Measurements from ENCODE around the gene COX7B.
"Not testable (repeated sequence)": the region's sequence is repeated elsewhere in the genome, so short reads cannot be mapped to it uniquely, and the experiment has no call there.

Gene COX7B, protein sequence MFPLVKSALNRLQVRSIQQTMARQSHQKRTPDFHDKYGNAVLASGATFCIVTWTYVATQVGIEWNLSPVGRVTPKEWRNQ

DNA sequence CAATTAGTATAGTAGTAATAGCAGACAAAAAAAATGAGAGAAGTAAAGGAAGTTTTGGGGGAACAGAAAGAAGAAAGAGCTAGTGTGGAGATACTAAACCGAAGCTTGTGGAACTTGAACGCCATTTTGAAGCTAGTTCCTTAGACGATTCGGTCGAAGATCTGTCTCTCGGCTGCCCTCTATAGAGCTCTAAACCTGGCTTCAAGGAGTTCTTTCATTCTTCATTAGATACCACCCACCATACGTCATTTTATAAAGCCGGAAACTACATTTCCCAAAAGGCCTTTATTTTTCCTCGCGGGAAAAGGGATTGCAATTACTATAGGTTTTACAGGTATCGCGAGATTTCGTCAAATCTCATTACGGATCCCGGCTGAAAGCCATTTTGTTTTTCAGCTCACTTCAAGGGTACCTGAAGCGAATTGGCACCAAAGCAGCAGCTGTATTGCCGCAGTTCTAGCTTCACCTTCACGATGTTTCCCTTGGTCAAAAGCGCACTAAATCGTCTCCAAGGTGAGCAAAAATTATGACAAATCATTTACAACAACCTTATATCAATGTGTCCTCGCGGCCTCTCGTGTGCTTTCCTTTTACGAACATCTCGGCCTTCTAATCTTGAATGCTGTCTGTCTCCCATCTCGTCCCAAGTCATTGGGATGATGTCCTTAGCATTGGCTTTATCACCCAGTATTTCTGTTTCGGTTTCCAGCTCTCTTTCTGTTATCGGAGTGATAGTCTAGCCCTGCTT is at the start of gene COX7B:
TSS of gene COX7B (plus strand) at position 388 of the 748 bp plus-strand sequence. CDS start at position 474, 86 bp downstream.
- DNase-seq (ENCODE audit: insufficient read length, low spot score), result peak; percentile 7
- peak; percentile 98 for FAIRE-seq

DNA sequence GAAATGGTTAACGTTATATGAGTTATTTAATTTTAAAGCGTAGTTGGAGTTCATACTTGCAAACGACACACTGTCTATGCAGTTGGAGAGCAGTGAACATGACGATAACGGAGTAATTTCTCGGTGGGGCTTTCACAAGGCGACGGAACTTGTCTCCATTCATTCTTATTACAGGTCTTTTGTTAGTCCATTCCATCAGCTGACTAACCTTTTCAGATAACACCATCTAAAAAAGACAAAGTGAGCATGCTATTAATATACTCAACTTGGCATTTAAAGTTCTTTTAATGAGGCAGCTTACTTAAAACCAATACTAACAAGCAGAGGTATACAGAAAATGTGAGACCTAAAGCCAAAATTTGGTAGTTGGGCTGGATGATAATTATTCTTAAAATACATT is 23.9 kb upstream of the COX7B start:
- FAIRE-seq, result peak; percentile 58
- DNase-seq (ENCODE audit: insufficient read length, low spot score), result no peak

DNA sequence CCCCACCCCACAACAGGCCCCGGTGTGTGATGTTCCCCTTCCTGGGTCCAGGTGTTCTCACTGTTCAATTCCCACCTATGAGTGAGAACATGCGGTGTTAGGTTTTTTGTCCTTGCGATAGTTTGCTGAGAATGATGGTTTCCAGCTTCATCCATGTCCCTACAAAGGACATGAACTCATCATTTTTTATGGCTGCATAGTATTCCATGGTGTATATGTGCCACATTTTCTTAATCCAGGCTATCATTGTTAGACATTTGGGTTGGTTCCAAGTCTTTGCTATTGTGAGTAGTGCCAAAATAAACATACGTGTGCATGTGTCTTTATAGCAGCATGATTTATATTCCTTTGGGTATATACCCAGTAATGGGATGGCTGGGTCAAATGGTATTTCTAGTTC is 17.9 kb upstream of the COX7B start:
- not testable (repeated sequence) for FAIRE-seq; DNase-seq (ENCODE audit: insufficient read length, low spot score)

DNA sequence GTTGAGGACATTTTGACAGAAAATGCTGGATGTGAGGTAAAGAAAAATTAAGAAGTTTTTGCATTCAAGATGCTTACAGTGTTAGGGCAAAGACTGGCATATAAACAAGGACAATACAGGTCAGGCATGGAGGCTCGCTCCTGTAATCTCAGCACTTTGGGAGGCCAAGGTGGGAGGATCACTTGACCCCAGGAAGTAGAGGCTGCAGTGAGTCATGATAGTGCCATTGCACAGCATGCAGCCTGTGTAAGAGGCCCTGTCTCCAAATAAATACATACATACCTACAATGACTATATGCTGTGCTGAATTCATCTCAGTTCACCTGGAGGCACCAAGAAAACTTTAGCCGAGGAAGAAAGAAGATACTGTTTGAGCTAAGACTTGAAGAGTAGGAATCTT is 6.4 kb upstream of the COX7B start:
- no peak for DNase-seq (ENCODE audit: insufficient read length, low spot score)
- no peak for FAIRE-seq

DNA sequence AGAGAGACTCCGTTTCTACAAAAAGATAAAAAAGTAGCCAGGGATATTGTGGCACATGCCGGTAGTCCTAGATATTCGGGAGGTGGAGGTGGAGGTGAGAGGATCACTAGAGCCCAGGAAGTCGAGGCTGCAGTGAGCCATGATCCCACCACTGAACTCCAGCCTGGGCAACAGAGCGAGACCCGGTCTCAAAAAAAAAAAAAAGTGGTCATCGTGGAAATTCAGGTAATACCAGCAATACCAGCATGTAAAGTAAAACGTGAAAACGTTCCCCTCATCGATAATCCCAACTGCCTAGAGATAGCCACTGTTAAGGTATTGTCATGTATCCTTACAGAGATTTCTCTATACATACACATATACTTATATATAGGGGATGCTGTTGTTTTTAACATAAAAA is 5.6 kb upstream of the COX7B start:
- FAIRE-seq, result no peak

DNA sequence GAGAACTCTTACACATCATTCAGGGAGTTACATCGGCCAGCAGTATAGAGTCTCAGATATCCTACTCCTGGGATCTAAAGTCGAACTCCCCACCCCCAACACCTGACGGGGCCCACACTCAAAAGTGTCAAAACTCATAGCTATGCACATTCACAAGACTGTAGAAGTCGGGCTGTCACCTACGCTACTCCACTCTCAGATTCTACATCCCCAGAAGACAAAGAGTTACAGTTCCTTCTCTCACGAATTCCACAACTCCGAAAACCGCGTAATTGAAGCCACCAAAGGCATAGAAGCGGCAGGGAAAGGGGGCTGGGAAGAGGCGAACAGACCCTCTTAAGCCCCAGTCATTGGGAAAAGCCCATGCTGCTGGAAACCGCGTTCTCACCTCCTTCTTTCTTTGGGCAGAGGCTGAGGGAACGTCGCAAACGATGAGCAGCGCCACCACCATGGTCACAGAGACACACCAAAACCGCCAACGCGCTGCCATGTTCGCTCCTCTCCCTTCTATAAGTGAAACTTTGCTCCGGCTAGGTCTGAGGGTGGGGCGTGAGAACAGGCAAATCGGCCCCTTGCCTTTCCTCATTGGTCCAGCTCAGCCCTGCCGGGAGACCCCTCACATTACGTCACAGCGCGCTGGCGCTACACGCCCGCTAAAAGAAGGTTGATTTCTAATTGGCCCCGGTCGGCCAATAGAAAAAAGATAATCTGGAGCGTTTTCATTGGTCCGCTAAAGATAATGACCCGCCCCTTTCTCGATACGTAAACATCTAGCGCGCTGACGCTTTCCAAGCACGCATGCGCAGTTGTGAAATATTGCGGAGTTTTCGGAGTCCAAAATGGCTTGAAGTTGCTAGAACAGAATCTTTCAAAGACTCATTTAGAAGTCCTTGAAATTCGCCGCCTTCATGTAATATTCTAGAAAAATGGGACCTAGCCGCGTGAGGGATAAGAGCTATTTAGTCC is 4.1 kb upstream of the COX7B start, which contains the start of gene MAGT1:
TSS of gene MAGT1 (minus strand) at position 515 of the 966 bp plus-strand sequence. CDS start at position 490, 25 bp downstream.
- DNase-seq (ENCODE audit: insufficient read length, low spot score) (peak; percentile 31), FAIRE-seq (peak; percentile 97)

More for the DNA sequence above, 5.6 kb upstream of the COX7B start:
- no peak for DNase-seq (ENCODE audit: insufficient read length, low spot score)

DNA sequence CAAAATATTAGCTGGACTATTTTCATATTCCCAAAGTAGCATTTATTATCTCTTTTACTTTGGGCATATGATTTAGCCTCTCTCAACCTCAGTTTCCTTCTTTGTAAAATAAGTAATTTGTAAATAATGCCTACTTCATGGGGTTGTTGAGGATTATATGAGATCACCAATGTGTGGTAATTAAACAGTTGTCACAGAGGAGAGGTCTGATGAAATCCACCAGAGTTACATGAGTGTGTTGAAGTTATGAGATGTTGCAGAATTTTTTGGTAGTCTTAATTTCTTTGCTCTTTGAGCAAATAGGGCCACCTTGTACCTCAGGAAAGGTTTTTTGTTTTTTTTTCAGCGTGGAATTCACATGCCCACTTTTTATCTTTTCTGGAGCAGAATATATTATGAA is 1.4 kb downstream of the COX7B start:
- DNase-seq (ENCODE audit: insufficient read length, low spot score) (no peak), FAIRE-seq (no peak)

DNA sequence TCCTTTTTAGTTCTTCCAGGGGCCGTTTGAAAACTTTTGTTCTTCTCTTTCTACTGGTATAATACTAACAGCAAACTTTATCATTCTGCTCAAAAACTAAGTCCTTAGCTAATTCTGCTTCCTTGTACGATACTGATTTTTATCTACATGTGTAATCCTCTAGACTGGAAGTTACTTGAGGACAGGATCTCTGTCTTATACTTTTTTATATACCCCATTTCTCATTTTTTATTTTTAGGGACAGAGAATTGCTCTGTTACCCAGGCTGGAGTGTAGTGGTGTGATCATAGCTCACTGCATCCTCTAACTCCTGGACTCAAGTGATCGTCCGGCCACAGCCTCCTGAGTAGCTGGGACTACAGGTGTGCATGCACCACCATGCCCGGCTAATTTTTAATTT is 2.2 kb downstream of the COX7B start:
- DNase-seq (ENCODE audit: insufficient read length, low spot score) (no peak), FAIRE-seq (no peak)

DNA sequence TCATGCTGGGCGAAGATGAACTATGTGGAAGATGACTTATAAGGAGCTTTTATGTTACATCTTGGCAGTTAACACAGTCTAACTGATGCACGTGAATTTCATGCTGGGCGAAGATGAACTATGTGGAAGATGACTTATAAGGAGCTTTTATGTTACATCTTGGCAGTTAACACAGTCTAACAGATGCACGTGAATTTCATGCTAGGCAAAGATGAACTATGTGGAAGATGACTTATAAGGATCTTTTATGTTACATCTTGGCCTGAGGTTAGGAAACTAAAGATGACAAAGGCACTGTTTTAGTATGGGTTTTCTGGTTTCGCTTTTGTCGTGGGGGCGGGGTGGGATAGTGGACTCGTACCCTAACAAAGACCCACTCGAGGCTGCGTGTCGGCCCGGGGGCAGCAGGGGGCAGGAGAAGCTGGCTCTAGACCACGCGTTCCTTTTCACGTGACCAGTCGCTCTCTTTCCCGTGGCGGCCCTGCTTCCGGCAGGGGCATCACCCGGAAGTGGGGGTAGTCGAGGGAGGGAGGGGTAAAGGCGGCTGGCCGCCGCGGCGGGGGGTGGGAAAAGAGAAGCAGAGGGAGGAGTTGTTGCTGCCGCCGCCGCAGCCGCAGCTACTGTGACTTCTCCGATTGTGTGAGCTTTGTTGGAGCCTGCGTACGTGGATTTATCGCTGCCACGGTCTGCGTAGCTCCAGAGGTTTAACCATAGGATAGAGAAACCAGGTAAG is 11.0 kb downstream of the COX7B start, which contains the start of gene ATP7A:
TSS of gene ATP7A (plus strand) at position 586 of the 733 bp plus-strand sequence. CDS start 60,949 bp downstream, outside the sequence.
- FAIRE-seq, result peak; percentile 85
- peak; percentile 38 for DNase-seq (ENCODE audit: insufficient read length, low spot score)

DNA sequence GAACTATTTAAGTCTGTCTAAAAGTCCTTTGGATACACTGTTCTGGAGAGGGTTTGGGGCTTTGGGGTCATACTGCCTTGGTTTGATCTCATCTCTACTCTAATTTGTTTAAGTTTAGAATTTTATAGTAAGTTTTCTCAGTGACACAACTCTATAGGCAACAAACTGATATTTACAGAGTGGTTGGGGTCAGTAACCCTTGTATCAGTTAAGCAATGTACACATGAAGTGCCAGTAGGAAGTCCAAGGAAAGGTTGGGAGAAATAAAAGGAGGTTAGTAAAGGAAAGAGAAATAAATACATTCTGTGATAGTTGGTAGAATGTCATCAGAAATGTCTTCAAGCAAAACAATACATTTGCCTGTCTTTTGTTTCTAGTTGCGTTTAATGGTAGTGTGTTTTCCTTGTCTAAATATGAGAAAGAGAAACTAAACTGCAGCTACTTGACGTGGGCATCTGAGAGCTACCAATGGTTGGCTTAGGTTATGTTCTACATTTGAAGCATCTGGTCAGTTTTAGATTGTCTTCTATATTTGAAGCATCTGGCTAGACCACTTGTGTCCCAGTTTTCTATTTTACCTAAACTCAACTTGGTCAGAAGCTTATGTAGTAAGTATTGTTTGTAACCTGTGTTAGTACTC is 18.1 kb downstream of the COX7B start:
- DNase-seq (ENCODE audit: insufficient read length, low spot score) (no peak), FAIRE-seq (peak; percentile 85)

DNA sequence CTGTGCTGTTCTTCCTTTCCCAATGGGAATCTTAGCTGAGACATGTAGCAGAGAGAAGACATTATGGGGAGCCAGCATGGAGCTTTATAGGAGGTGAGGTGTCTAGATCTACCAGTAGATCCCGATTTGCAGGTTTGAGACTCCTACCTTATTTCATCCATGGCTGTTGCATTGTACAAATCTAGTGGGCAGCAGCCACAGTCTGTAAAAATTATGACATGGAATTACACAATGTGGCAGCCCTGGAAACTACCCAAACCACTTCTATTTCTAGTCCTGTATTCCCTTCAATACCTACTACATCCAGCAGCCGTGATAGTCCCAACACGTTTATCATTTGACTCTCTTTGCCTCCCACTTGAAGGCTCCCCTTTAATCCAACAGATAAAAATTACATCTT is 19.3 kb downstream of the COX7B start:
- DNase-seq (ENCODE audit: insufficient read length, low spot score), result no peak
- peak; percentile 14 for FAIRE-seq

DNA sequence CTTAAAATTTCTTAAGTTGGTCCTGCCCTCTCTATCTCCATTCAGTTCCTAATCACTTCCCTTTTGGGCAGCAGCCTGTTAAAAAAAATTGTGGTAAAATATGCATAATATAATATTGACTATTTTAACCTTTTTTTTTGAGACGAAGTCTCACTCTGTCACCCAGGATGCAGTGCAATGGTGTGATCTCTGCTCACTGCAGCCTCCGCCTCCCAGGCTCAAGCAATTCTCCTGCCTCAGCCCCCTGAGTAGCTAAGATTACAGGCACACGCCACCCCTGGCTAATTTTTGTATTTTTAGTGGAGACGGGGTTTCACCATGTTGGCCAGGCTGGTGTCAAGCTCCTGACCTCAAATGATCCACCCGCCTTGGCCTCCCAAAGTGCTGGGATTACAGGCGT is 20.1 kb downstream of the COX7B start:
- not testable (repeated sequence) for FAIRE-seq; DNase-seq (ENCODE audit: insufficient read length, low spot score)

DNA sequence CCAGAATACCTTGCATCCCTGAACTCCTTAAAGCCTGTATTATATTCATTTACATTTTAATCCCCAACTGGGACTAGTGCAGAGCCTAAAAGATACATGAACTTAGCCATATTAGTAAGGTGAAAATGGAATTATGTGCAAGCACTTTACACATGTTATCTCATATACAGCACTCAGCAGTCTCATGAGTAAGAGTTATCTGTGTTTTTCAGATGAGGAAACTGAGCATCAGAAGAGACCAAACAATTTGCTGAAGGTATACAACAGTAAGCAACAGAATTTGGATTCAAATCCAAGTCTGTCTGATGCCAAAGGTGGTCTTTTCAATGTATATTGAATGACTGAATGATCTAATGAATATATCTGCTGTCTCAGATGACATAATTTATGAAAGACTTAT is 23.5 kb downstream of the COX7B start:
- peak; percentile 93 for FAIRE-seq
- DNase-seq (ENCODE audit: insufficient read length, low spot score), result no peak

DNA sequence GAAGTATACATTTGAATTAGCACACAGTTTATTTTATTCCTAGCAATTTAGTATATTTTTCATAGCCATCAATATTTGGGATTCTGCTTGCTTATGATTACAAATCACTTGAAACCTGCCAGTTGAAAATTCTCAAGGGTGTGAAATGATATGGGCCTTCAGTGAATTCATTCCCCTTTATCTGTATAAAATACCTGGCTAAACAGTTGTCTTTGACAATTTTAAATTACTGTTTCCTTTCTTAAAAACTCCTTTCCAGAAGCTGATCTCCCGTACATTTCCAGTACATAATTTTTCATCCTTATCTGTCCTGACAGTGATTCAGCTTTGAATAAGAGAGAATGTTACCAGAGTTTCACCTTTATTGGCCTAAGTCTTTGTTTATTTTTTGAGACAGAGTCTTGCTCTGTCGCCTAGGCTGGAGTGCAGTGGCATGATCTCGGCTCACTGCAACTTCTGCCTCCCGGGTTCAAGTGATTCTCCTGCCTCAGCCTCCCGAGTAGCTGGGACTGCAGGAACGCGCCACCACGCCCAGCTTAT is 25.1 kb downstream of the COX7B start:
- DNase-seq (ENCODE audit: insufficient read length, low spot score) (no peak), FAIRE-seq (peak; percentile 56)

DNA sequence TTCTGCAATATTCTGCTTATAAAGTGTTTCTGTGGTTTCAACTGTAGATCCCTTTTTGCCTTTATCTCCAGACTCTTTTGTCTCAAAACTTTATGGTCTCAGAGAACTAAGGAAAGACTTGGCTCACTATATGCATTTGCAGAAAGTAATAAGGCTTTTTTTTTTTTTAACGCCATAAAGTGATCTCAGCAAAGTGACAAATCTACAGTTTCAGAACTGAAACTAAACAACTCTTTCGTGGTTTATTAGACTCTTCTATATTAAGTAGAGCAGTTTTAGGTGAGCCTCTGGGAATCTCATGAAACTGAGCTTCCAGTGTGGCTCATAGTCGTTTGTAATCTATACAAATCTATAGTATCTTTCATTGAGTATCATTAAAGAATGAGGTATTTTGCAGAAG is 26.5 kb downstream of the COX7B start:
- FAIRE-seq (peak; percentile 81), DNase-seq (ENCODE audit: insufficient read length, low spot score) (no peak)

DNA sequence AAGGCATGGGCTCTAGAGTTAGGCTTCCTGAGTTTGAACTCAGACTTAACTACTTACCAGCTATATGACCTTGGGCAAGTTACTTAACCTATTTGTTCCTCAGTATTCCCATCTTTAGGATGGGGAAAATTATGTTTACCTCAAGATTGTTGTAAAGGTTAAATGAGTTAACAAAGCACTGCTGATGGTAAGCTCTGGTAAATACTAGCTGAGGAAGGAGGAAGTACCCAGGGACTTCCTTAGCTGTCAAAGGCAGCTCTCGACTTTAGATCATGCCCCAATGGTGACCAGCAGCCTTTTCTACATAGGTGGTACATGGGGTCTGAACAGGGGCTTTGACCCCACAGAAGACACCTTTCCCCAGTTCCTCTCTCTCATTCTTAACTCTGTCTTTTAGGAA is 31.3 kb downstream of the COX7B start:
- no peak for FAIRE-seq
- DNase-seq (ENCODE audit: insufficient read length, low spot score), result no peak

DNA sequence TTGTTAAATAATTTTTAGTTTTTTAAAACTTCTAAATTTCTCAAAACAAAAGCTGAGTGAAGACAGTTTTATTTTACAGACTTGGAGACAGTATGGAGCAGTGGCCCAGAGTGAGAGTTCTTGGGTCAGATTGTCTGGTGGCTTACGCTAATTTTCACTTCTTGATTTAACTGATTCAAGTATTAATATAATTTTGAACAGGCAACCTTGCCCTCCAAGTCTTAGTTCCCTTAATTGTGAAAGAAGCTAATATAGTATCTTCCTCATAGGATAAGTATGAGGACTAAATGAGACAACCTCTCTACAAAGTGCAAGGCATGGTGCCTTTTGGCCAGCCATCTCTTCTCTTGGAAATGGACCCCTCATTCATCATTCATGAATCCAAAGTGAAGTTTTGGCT is 36.6 kb downstream of the COX7B start:
- FAIRE-seq, result no peak
- no peak for DNase-seq (ENCODE audit: insufficient read length, low spot score)

DNA sequence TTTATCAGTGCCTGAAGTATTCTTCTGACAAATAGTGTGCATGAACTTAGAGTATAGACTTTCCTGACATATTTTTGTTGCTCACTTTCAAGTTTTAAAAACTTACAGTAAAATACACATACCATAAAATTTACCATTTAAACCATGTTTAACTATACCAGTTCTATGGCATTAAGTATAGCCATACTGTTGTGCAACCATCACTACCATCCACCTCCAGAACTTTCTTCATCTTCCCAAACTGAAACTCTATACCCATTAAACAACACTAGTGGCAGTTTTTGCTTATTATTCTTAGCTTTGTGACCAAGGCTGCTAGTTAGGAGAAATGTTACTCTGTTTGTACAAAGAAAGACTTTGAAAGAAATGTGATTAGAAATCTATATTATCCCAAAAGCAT is 37.0 kb downstream of the COX7B start:
- DNase-seq (ENCODE audit: insufficient read length, low spot score) (no peak), FAIRE-seq (no peak)

DNA sequence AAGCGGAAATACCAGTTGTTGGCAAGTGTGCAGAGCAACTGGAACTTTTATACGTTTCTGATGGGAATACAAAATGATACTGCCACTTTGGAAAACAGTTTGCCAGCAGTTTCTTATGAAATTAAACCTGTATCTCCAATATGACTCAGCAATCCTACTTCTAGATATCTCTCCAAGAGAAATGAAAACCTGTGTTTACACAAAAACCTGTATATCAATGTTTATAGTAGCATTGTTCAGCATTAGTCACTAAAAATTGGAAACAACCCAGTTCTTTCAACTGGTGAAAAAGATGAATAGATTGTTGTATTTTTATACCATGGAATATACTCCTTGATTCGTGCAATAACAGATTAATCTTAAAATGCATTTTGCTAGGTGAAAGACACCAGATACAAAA is 38.0 kb downstream of the COX7B start:
- no peak for FAIRE-seq
- no peak for DNase-seq (ENCODE audit: insufficient read length, low spot score)
